HCT116 (cell line): ENCODE measurements around the gene PHF21B. TPM values are rescaled to one million over a fixed set of nuclear protein-coding genes. Genes with fewer than 3 reads are reported as not detected.
"Not testable (repeated sequence)": the region's sequence is repeated elsewhere in the genome, so short reads cannot be mapped to it uniquely, and the experiment has no call there.

Source experiments
- ATAC-seq: fragments of 200-7000 bp; cut with Tn5 transposase; 2 replicates; pipeline ENCODE4 v1.9.1; 2020; ENCODE audit warnings: mild to moderate bottlenecking, moderate library complexity
- BruUV-seq: library from RNA; stranded (reverse); fragments of 400-500 nt; replicated peaks from 2 replicates; lab custom pipeline; 2021; lab: Mats Ljungman, UMichigan
- CTCF ChIA-PET: fragments of 300-600 bp; sonication (Branson Sonifier 250); formaldehyde crosslinking; loops from one replicate; lab custom pipeline; 2021; ENCODE audit warnings: antibody characterized with exemption; lab: Charles Lee
- POLR2A ChIA-PET: fragments of 300-600, 350-600 bp; sonication (Branson Sonifier 250); formaldehyde crosslinking; loops from one replicate; lab custom pipeline; 2021; ENCODE audit warnings: antibody characterized with exemption; lab: Charles Lee
- RAD21 ChIA-PET, 2 experiments: fragments of 300-600 bp; sonication (Branson Sonifier 250); formaldehyde crosslinking; loops; one replicate each; lab custom pipeline; 2023; ENCODE audit warnings: low total read pairs in 2 of 2; ENCODE audit not compliant: uncharacterized antibody in 2 of 2, unreplicated experiment in 2 of 2, low non-redundant PET in 1 of 2; lab: Charles Lee
- DNase-seq: peaks from one replicate; pipeline ENCODE4 v3.0.0-alpha.2; 2010; ENCODE audit warnings: low read depth, low spot score
- H2AFZ ChIP-seq: fragments of 200-600 bp; shearing (Covaris generic), sonication (generic); 2 replicates; pipeline ENCODE4 v1.6.1; 2017; ENCODE audit warnings: low read depth, mixed run types, mixed read lengths, antibody characterized with exemption, low read length; ENCODE audit not compliant: poor library complexity, severe bottlenecking
- H3K27ac ChIP-seq: 2 replicates; pipeline ENCODE4 v1.5.1; 2012; ENCODE audit warnings: low read depth, low read length
- H3K27me3 ChIP-seq: fragments of 200-600 bp; sonication (generic); 2 replicates; pipeline ENCODE4 v1.6.1; 2016; ENCODE audit warnings: mixed run types, low read length, mixed read lengths; ENCODE audit not compliant: insufficient read depth
- H3K36me3 ChIP-seq, 2 experiments: fragments of 200-500 bp in 1 of 2; fragments of 200-600 bp in 1 of 2; sonication (Bioruptor generic) in 1 of 2; sonication (generic) in 1 of 2; 2 replicates each; pipeline versions ENCODE4 v1.5.1 to v1.6.1; 2014 to 2016; ENCODE audit warnings: low read length in 2 of 2, inconsistent platforms in 1 of 2, mixed read lengths in 1 of 2, mixed run types in 1 of 2; ENCODE audit not compliant: insufficient read depth in 2 of 2, control insufficient read depth in 1 of 2
- H3K4me1 ChIP-seq, 2 experiments: fragments of 200-600 bp in 1 of 2; sonication (generic) in 1 of 2; 2 replicates each; pipeline versions ENCODE4 v1.5.1 to v1.6.1; 2012 to 2017; ENCODE audit warnings: low read length in 2 of 2, inconsistent platforms in 1 of 2, mild to moderate bottlenecking in 1 of 2, mixed read lengths in 1 of 2, mixed run types in 1 of 2, moderate library complexity in 1 of 2; ENCODE audit not compliant: insufficient read depth in 2 of 2, control insufficient read depth in 1 of 2
- H3K4me2 ChIP-seq: fragments of 200-600 bp; sonication (generic); 2 replicates; pipeline ENCODE4 v1.6.1; 2017; ENCODE audit warnings: mixed run types, low read length, mixed read lengths
- H3K4me3 ChIP-seq, 2 experiments: fragments of 200-600 bp in 1 of 2; sonication (generic) in 1 of 2; replicated peaks in 1 of 2; 2 replicates each; pipeline ENCODE4 v1.5.1; 2011 to 2016; ENCODE audit warnings: low read length in 2 of 2, control low read depth in 1 of 2, low read depth in 1 of 2, mild to moderate bottlenecking in 1 of 2, mixed read lengths in 1 of 2, mixed run types in 1 of 2
- H3K79me2 ChIP-seq: fragments of 200-600 bp; sonication (generic); 2 replicates; pipeline ENCODE4 v1.6.1; 2017; ENCODE audit warnings: mild to moderate bottlenecking, mixed run types, low read length, moderate library complexity, mixed read lengths; ENCODE audit not compliant: insufficient read depth
- H3K9ac ChIP-seq: fragments of 200-600 bp; sonication (generic); 2 replicates; pipeline ENCODE4 v1.6.1; 2016; ENCODE audit warnings: low read length, mixed read lengths
- H3K9me2 ChIP-seq: fragments of 200-600 bp; sonication (generic), shearing (Covaris generic); 2 replicates; pipeline ENCODE4 v1.6.1; 2017; ENCODE audit warnings: mixed run types, mild to moderate bottlenecking, moderate library complexity; ENCODE audit not compliant: insufficient read depth
- H3K9me3 ChIP-seq, 2 experiments: fragments of 200-500 bp in 1 of 2; fragments of 200-600 bp in 1 of 2; sonication (Bioruptor generic) in 1 of 2; sonication (generic) in 1 of 2; 2 replicates each; pipeline ENCODE4 v1.6.1; 2014 to 2017; ENCODE audit warnings: low read length in 2 of 2, mixed read lengths in 2 of 2, inconsistent platforms in 1 of 2, low read depth in 1 of 2, mild to moderate bottlenecking in 1 of 2, mixed run types in 1 of 2, moderate library complexity in 1 of 2; ENCODE audit not compliant: control insufficient read depth in 1 of 2, insufficient read depth in 1 of 2
- H4K20me1 ChIP-seq: fragments of 200-600 bp; sonication (generic), shearing (Covaris generic); 2 replicates; pipeline ENCODE4 v1.6.1; 2017; ENCODE audit warnings: mixed run types, mild to moderate bottlenecking, moderate library complexity; ENCODE audit not compliant: insufficient read depth
- EGR1 ChIP-seq: IDR thresholded peaks from 2 replicates; pipeline ENCODE4 v1.6.1; 2012; ENCODE audit warnings: low read depth
- SRF ChIP-seq: IDR thresholded peaks from 2 replicates; pipeline ENCODE4 v1.6.1; 2012; ENCODE audit warnings: low read depth
- ZFX ChIP-seq: fragments of 450-650 bp; IDR thresholded peaks from 2 replicates; pipeline ENCODE4 v1.6.1; 2017
- intact Hi-C: fragments of 100-400 bp; cut with micrococcal nuclease; formaldehyde crosslinking; loops from 2 replicates; pipeline ENCODE4 v1.10.0; 2022
- total RNA-seq: library from RNA; stranded (reverse); gene quantifications from one replicate; pipeline ENCODE4 v1.2.1, GENCODE V29; 2021; ENCODE audit not compliant: unreplicated experiment
- TF ChIP-seq, protein P1 (sequence below): IDR thresholded peaks from 2 replicates; pipeline ENCODE4 v1.6.1; 2012; ENCODE audit warnings: low read depth
- TF ChIP-seq, protein P2 (sequence below): IDR thresholded peaks from 2 replicates; pipeline ENCODE4 v1.6.1; 2012

The PHF21B gene
- total RNA-seq, 1 experiment from 2014 or later = not detected

GRCh38 chr22:44962741-44963454, 46.9 kb downstream of the PHF21B start:
- no peaks in the 10 kb centered on the region for H3K27me3 ChIP-seq
- ChIA-PET POLR2A (no interaction called here), CTCF (no interaction called here), RAD21 (no interaction called here)
- no peak overlapping the region for H3K4me3 ChIP-seq
- no peaks in the 10 kb centered on the region for H3K9me3 ChIP-seq
- no peaks in the 10 kb centered on the region for H4K20me1 ChIP-seq
- TF ChIP-seq ZFX (no peak), EGR1 (no peak), SRF (no peak)
- TF ChIP-seq, protein P1, sequence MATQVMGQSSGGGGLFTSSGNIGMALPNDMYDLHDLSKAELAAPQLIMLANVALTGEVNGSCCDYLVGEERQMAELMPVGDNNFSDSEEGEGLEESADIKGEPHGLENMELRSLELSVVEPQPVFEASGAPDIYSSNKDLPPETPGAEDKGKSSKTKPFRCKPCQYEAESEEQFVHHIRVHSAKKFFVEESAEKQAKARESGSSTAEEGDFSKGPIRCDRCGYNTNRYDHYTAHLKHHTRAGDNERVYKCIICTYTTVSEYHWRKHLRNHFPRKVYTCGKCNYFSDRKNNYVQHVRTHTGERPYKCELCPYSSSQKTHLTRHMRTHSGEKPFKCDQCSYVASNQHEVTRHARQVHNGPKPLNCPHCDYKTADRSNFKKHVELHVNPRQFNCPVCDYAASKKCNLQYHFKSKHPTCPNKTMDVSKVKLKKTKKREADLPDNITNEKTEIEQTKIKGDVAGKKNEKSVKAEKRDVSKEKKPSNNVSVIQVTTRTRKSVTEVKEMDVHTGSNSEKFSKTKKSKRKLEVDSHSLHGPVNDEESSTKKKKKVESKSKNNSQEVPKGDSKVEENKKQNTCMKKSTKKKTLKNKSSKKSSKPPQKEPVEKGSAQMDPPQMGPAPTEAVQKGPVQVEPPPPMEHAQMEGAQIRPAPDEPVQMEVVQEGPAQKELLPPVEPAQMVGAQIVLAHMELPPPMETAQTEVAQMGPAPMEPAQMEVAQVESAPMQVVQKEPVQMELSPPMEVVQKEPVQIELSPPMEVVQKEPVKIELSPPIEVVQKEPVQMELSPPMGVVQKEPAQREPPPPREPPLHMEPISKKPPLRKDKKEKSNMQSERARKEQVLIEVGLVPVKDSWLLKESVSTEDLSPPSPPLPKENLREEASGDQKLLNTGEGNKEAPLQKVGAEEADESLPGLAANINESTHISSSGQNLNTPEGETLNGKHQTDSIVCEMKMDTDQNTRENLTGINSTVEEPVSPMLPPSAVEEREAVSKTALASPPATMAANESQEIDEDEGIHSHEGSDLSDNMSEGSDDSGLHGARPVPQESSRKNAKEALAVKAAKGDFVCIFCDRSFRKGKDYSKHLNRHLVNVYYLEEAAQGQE = no peak
- TF ChIP-seq, protein P2, sequence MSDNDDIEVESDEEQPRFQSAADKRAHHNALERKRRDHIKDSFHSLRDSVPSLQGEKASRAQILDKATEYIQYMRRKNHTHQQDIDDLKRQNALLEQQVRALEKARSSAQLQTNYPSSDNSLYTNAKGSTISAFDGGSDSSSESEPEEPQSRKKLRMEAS = no peak
- ATAC-seq (no peak), DNase-seq (no peak)
- H3K4me2 ChIP-seq = no peak overlapping the region
- no peaks in the 10 kb centered on the region for H3K36me3 ChIP-seq
- no TSS peak for BruUV-seq
- H3K9me2 ChIP-seq = no peaks in the 10 kb centered on the region
- no peaks in the 10 kb centered on the region for H3K4me1 ChIP-seq
- H3K9ac ChIP-seq = no peak overlapping the region
- H2AFZ ChIP-seq = no peak overlapping the region
- H3K79me2 ChIP-seq = no peaks in the 10 kb centered on the region
- intact Hi-C loops = no loop called here
- H3K27ac ChIP-seq = no peak overlapping the region

GRCh38 chr22:44961682-44962081, 48.1 kb downstream of the PHF21B start:
- H3K36me3 ChIP-seq, H3K27me3 ChIP-seq, H3K9me3 ChIP-seq, POLR2A ChIA-PET, H3K4me1 ChIP-seq, H3K9me2 ChIP-seq, CTCF ChIA-PET, intact Hi-C loops, H3K79me2 ChIP-seq, H3K4me2 ChIP-seq, H2AFZ ChIP-seq, H3K9ac ChIP-seq, H3K27ac ChIP-seq, ATAC-seq, RAD21 ChIA-PET, H3K4me3 ChIP-seq, DNase-seq, H4K20me1 ChIP-seq, BruUV-seq: not testable (repeated sequence)
